Panc1 (cell line): ENCODE results near the gene PREB. TPM values are rescaled to one million over a fixed set of nuclear protein-coding genes. Genes with fewer than 3 reads are reported as not detected.

ENCODE experiments used
- ATAC-seq: fragments of 200-7000 bp; cut with Tn5 transposase; 2 replicates; pipeline ENCODE4 v1.9.1; 2020; ENCODE audit warnings: mild to moderate bottlenecking, moderate library complexity
- BruUV-seq: library from RNA; stranded (reverse); fragments of 400-500 nt; replicated peaks from 2 replicates; lab custom pipeline; 2021; lab: Mats Ljungman, UMichigan
- CTCF ChIA-PET: fragments of 300-600 bp; sonication (Branson Sonifier 250); formaldehyde crosslinking; loops from one replicate; lab custom pipeline; 2022; ENCODE audit warnings: antibody characterized with exemption; lab: Charles Lee
- POLR2A ChIA-PET: fragments of 300-600 bp; sonication (Branson Sonifier 250); formaldehyde crosslinking; loops from one replicate; lab custom pipeline; 2022; ENCODE audit warnings: antibody characterized with exemption; lab: Charles Lee
- DNase-seq: peaks from one replicate; pipeline ENCODE4 v3.0.0-alpha.2; 2010; ENCODE audit warnings: low read depth, low spot score
- H3K27ac ChIP-seq: 2 replicates; pipeline ENCODE4 v1.5.1; 2011; ENCODE audit warnings: mild to moderate bottlenecking, low read length, inconsistent platforms
- H3K27me3 ChIP-seq: fragments of 200-500 bp; sonication (Bioruptor generic); 2 replicates; pipeline ENCODE4 v1.6.0; 2014; ENCODE audit warnings: low read length, inconsistent platforms; ENCODE audit not compliant: control insufficient read depth, insufficient read depth
- H3K36me3 ChIP-seq: fragments of 200-500 bp; sonication (Bioruptor generic); 2 replicates; pipeline ENCODE4 v1.5.1; 2014; ENCODE audit warnings: inconsistent platforms, mild to moderate bottlenecking, low read length, moderate library complexity; ENCODE audit not compliant: control insufficient read depth, insufficient read depth
- H3K4me1 ChIP-seq: 2 replicates; pipeline ENCODE4 v1.5.1; 2011; ENCODE audit warnings: inconsistent platforms, mild to moderate bottlenecking, low read length, moderate library complexity; ENCODE audit not compliant: control insufficient read depth, insufficient read depth
- H3K4me3 ChIP-seq, 2 experiments: 2 replicates each; pipeline ENCODE4 v1.5.1; 2011 to 2012; ENCODE audit warnings: low read depth in 2 of 2, low read length in 2 of 2, mild to moderate bottlenecking in 2 of 2, inconsistent platforms in 1 of 2, moderate library complexity in 1 of 2
- H3K9me3 ChIP-seq: fragments of 200-500 bp; sonication (Bioruptor generic); 2 replicates; pipeline ENCODE4 v1.5.1; 2014; ENCODE audit warnings: low read depth, mild to moderate bottlenecking, inconsistent platforms, low read length, moderate library complexity; ENCODE audit not compliant: control insufficient read depth, insufficient read depth
- CTCF ChIP-seq: fragments of 450-650 bp; IDR thresholded peaks from 2 replicates; pipeline ENCODE4 v1.5.1; 2017; ENCODE audit warnings: mild to moderate bottlenecking
- POLR2AphosphoS5 ChIP-seq: IDR thresholded peaks from 2 replicates; pipeline ENCODE4 v1.6.1; 2012; ENCODE audit warnings: mild to moderate bottlenecking, low read depth, low read length, moderate library complexity
- REST ChIP-seq, 2 experiments: IDR thresholded peaks; 2 replicates each; pipeline ENCODE4 v1.6.1; 2011 to 2012; ENCODE audit warnings: low read depth in 2 of 2, control low read depth in 1 of 2, low read length in 1 of 2, mild to moderate bottlenecking in 1 of 2, moderate library complexity in 1 of 2; ENCODE audit not compliant: insufficient read depth in 1 of 2
- SIN3A ChIP-seq: IDR thresholded peaks from 2 replicates; pipeline ENCODE4 v1.6.1; 2012; ENCODE audit warnings: low read depth, mild to moderate bottlenecking, low read length, moderate library complexity, borderline replicate concordance; ENCODE audit not compliant: insufficient read depth
- TCF7L2 ChIP-seq: IDR thresholded peaks from 2 replicates; pipeline ENCODE4 v1.6.1; 2011; ENCODE audit warnings: mild to moderate bottlenecking, low read depth, low read length, inconsistent platforms
- in situ Hi-C: cut with HindIII; loops from 2 replicates; pipeline ENCODE4 v1.10.0; 2016; ENCODE audit warnings: low sequenced_read_pairs, low pct_unique_long_range_greater_than_20kb
- intact Hi-C: fragments of 100-400 bp; cut with micrococcal nuclease; formaldehyde crosslinking; loops from one replicate; pipeline ENCODE4 v1.10.0; 2022; ENCODE audit not compliant: unreplicated experiment
- total RNA-seq: library from RNA; stranded (reverse); gene quantifications from one replicate; pipeline ENCODE4 v1.2.1, GENCODE V29; 2021; ENCODE audit not compliant: unreplicated experiment

The PREB gene
- total RNA-seq, 1 experiment from 2014 or later, result 60.9 TPM

GRCh38 chr2:27135478-27135955, 1.1 kb upstream of the PREB start:
- intact Hi-C loops, result no loop called here
- ChIA-PET POLR2A (no interaction called here), CTCF (no interaction called here)
- Histone ChIP-seq H3K27ac (peak overlapping the region; percentile 89; the same call in 1 of the 2 replicates), H3K27me3 (no peaks in the 10 kb centered on the region), H3K9me3 (no peaks in the 10 kb centered on the region), H3K4me1 (peaks cover 5% of the 10 kb centered on the region), H3K4me3 (no peak overlapping the region), H3K36me3 (peaks cover 4% of the 10 kb centered on the region; the same call in 1 of the 2 replicates)
- BruUV-seq, result no TSS peak
- TF ChIP-seq SIN3A, result no peak
- no peak for TF ChIP-seq TCF7L2
- no peak for TF ChIP-seq POLR2AphosphoS5
- TF ChIP-seq CTCF, result no peak
- no peak for TF ChIP-seq REST (IDR thresholded peaks at IDR 0.05; ENCODE audit: insufficient read depth in 1 of 2, low read depth in 2 of 2, low read length in 1 of 2)
- DNase-seq (no peak), ATAC-seq (no peak)
- in situ Hi-C loops, result no loop called here

GRCh38 chr2:27134781-27135477, 493 bp upstream of the PREB start:
- TF ChIP-seq POLR2AphosphoS5, result no peak; the same call in none of the 2 replicates
- TF ChIP-seq REST (IDR thresholded peaks at IDR 0.05; ENCODE audit: insufficient read depth in 1 of 2, low read depth in 2 of 2, low read length in 1 of 2), result no peak
- TF ChIP-seq CTCF, result no peak
- no peak for TF ChIP-seq SIN3A
- TF ChIP-seq TCF7L2, result no peak
- DNase-seq (no peak), ATAC-seq (no peak)
- POLR2A ChIA-PET, result interaction anchor here (0.6 kb wide), 1 partner anchor 176 kb away, joined by 4 read pairs; no protein-coding TSS in a partner anchor
- BruUV-seq, result no TSS peak
- peak overlapping the region; percentile 94 to 97 for H3K4me3 ChIP-seq
- H3K27ac ChIP-seq, result peak overlapping the region; percentile 89
- in situ Hi-C loops, result no loop called here
- H3K27me3 ChIP-seq, result no peaks in the 10 kb centered on the region
- peaks cover 5% of the 10 kb centered on the region for H3K4me1 ChIP-seq
- H3K9me3 ChIP-seq, result no peaks in the 10 kb centered on the region
- CTCF ChIA-PET, result no interaction called here
- intact Hi-C loops, result no loop called here
- peaks cover 4% of the 10 kb centered on the region; the same call in 1 of the 2 replicates for H3K36me3 ChIP-seq
